Sigmoid colon (tissue), 7 donors: ENCODE results near the gene TMEM9B. TPM values are rescaled to one million over a fixed set of nuclear protein-coding genes. Genes with fewer than 3 reads are reported as not detected.

Source experiments
- DNase-seq: peaks from one replicate; pipeline ENCODE4 v3.0.0-alpha.2; 2019
- H3K27ac ChIP-seq, 4 donors: fragments of 200-600 bp; sonication (generic); one replicate each; pipeline ENCODE4 v1.5.1; 2016 to 2019; ENCODE audit warnings: mild to moderate bottlenecking in 1 of 4
- H3K27me3 ChIP-seq, 3 donors: fragments of 200-600 bp; sonication (generic); one replicate each; pipeline ENCODE4 v1.5.1; 2019; ENCODE audit warnings: mild to moderate bottlenecking in 1 of 3
- H3K36me3 ChIP-seq, 4 donors: fragments of 200-600 bp; sonication (generic); one replicate each; pipeline ENCODE4 v1.5.1; 2016 to 2019
- H3K4me1 ChIP-seq, 4 donors: fragments of 200-600 bp; sonication (generic); one replicate each; pipeline ENCODE4 v1.5.1; 2017 to 2019
- H3K4me3 ChIP-seq, 4 donors: fragments of 200-600 bp; sonication (generic); one replicate each; pipeline ENCODE4 v1.5.1; 2017 to 2019; ENCODE audit warnings: mild to moderate bottlenecking in 2 of 4, moderate library complexity in 1 of 4
- H3K9me3 ChIP-seq, 4 donors: fragments of 200-600 bp in 3 of 4; sonication (generic) in 3 of 4; one replicate each; pipeline versions ENCODE4 v1.5.1 to v1.6.1; 2013 to 2019
- CTCF ChIP-seq, 4 experiments: fragments of 450-650 bp in 3 of 4; fragments of 200-600 bp in 1 of 4; IDR thresholded peaks; one replicate each; pipeline ENCODE4 v1.5.1; 2016 to 2019; ENCODE audit warnings: antibody characterized with exemption in 4 of 4, mild to moderate bottlenecking in 3 of 4, moderate library complexity in 2 of 4
- EP300 ChIP-seq, 4 donors: sonication (generic); formaldehyde crosslinking; IDR thresholded peaks; one replicate each; pipeline ENCODE4 v1.6.1; 2017; ENCODE audit warnings: antibody characterized with exemption in 4 of 4
- POLR2A ChIP-seq, 2 donors: fragments of 450-650 bp; IDR thresholded peaks; one replicate each; pipeline ENCODE4 v1.6.1; 2016; ENCODE audit warnings: antibody characterized with exemption in 2 of 2, mild to moderate bottlenecking in 2 of 2, moderate library complexity in 2 of 2
- POLR2AphosphoS5 ChIP-seq, 4 donors: sonication (generic); formaldehyde crosslinking; IDR thresholded peaks; one replicate each; pipeline ENCODE4 v1.6.1; 2017; ENCODE audit warnings: antibody characterized with exemption in 4 of 4
- WGBS, 2 donors: extraction: QIAGEN DNeasy Blood & Tissue Kit; methylation state at CpG; one replicate each; pipeline ENCODE4 v1.1.7; 2013; 5-methylcytosine and 5-hydroxymethylcytosine counted together
- intact Hi-C: fragments of 100-400 bp; cut with DNase I; formaldehyde crosslinking; loops from one replicate; pipeline ENCODE4 v1.15.1; 2023
- polyA plus RNA-seq, 3 donors: library from polyadenylated mRNA; stranded (reverse); fragments of 200-250 nt; gene quantifications; one replicate each; pipeline ENCODE4 v1.2.3, GENCODE V29; 2013
- total RNA-seq, 4 donors: library from RNA; depleted of rRNA; stranded (reverse); fragments of >200 nt; gene quantifications; one replicate each; pipeline ENCODE4 v1.1.0, GENCODE V29; 2016
- donor health status: healthy with polysubstance abuse.
- donor health status: Bipolar disorder and iron deficiency.
- donor health status: healthy.

TMEM9B gene
- total and polyA plus RNA-seq, 7 donors: 13.3 to 58.9 (median 24.3) TPM

- TF ChIP-seq EP300 (IDR thresholded peaks at IDR 0.05) (no peak), POLR2AphosphoS5 (IDR thresholded peaks at IDR 0.05) (no peak), CTCF (IDR thresholded peaks at IDR 0.05) (no peak), POLR2A (IDR thresholded peaks at IDR 0.05) (no peak)
- Histone ChIP-seq H3K9me3 (no peaks in the 10 kb centered on the region), H3K4me3 (no peak overlapping the region), H3K4me1 (peaks cover 0 to 5% (median 3%) of the 10 kb centered on the region in 4 donors), H3K27me3 (peaks cover 0 to 23% (median 9%) of the 10 kb centered on the region in 3 donors), H3K27ac (no peak overlapping the region), H3K36me3 (no peaks in the 10 kb centered on the region)
- intact Hi-C loops: no loop called here
- no peak for DNase-seq
- WGBS, 2 donors: 90 to 91% methylated on average over 2 of the region's 2 CpGs
These were observed 33.8 kb upstream of the TMEM9B start for GRCh38 chr11:8998017-8998416.

GRCh38 chr11:8997451-8997850 is 33.2 kb upstream of the TMEM9B start:
- H3K9me3 ChIP-seq: no peaks in the 10 kb centered on the region
- intact Hi-C loops: no loop called here
- no peak overlapping the region for H3K4me3 ChIP-seq
- WGBS, 2 donors: 82 to 86% methylated on average over 3 of the region's 3 CpGs
- no peak overlapping the region for H3K27ac ChIP-seq
- no peaks in the 10 kb centered on the region for H3K36me3 ChIP-seq
- DNase-seq: no peak
- H3K27me3 ChIP-seq: peaks cover 0 to 17% (median 9%) of the 10 kb centered on the region in 3 donors
- TF ChIP-seq EP300 (IDR thresholded peaks at IDR 0.05): no peak
- TF ChIP-seq CTCF (IDR thresholded peaks at IDR 0.05): no peak
- TF ChIP-seq POLR2A (IDR thresholded peaks at IDR 0.05): no peak
- TF ChIP-seq POLR2AphosphoS5 (IDR thresholded peaks at IDR 0.05): no peak
- no peaks in the 10 kb centered on the region for H3K4me1 ChIP-seq

- TF ChIP-seq CTCF (IDR thresholded peaks at IDR 0.05): no peak
- no peak for TF ChIP-seq EP300 (IDR thresholded peaks at IDR 0.05)
- 82 to 88% methylated on average over 1 of the region's 1 CpG for WGBS, 2 donors
- Histone ChIP-seq H3K36me3 (no peaks in the 10 kb centered on the region), H3K4me1 (no peaks in the 10 kb centered on the region), H3K4me3 (no peak overlapping the region), H3K27me3 (no peaks in the 10 kb centered on the region), H3K9me3 (no peaks in the 10 kb centered on the region), H3K27ac (no peak overlapping the region)
- DNase-seq: no peak
- intact Hi-C loops: no loop called here
These were observed 25.2 kb upstream of the TMEM9B start for GRCh38 chr11:8989453-8989852.

GRCh38 chr11:8988329-8989234 is 24.3 kb upstream of the TMEM9B start:
- Histone ChIP-seq H3K27ac (no peak overlapping the region), H3K9me3 (no peaks in the 10 kb centered on the region), H3K4me1 (no peaks in the 10 kb centered on the region), H3K27me3 (no peaks in the 10 kb centered on the region), H3K36me3 (no peaks in the 10 kb centered on the region), H3K4me3 (no peak overlapping the region)
- intact Hi-C loops: no loop called here
- no peak for TF ChIP-seq POLR2A (IDR thresholded peaks at IDR 0.05)
- no peak for TF ChIP-seq EP300 (IDR thresholded peaks at IDR 0.05)
- no peak for TF ChIP-seq CTCF (IDR thresholded peaks at IDR 0.05)
- no peak for TF ChIP-seq POLR2AphosphoS5 (IDR thresholded peaks at IDR 0.05)
- no peak for DNase-seq
- 82 to 83% methylated on average over 3 of the region's 3 CpGs for WGBS, 2 donors
